ENCODE data around the gene KAT6B. TPM values are rescaled to one million over a fixed set of nuclear protein-coding genes. Genes with fewer than 3 reads are reported as not detected.
A peak's percentile ranks its signal among the peaks of the same experiment; 100 is the strongest.

KAT6B gene
- total and polyA plus RNA-seq, 7 experiments from 2014 or later, result 33.2 to 80.5 (median 63.6) TPM

DNA sequence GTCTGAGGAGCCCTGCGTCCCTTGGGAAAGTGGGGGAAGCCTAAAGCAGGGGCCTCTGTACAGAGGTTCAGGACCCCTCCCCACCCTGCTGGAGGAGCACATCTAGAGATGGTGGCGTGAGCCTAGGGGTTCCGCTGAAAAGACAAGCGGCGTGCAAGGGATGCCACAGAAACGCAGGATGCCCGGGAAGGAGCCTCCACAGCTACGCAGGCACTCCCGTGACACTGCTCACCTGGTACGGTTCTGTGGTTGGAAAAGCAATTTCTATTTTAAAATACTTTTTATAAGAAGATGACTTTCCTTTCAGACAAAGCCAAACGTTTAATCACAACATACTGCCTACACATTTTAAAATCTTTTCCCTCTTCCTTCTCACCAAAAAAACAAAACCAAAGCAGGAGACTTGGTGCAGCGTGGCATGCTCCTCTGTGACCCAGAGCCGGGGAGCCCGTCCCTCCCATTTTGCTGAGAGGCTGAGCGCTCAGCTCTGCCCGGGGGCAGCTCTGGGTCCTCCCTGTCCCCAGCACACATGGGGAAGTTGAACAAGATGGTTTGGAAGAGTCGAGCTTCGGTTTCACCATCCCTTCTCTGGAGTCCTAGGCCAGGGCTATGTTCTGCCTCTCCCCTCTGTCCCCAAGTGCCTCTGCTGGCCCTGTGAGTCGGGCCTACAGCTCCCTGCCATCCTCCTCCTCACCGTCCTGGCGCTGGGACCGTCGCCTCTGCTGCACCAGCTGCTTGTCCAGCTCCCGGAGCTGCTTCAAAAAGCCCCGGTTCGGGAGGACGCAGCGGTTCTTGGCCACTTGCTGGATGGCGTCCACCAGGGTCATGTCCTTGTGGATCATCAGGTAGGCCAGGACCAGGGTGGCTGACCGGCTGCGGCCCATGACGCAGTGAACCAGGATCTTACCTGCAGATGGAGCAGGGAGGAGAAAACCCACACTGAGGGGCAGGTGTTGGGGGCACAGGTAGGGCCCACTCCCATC, 211.1 kb downstream of the KAT6B start:
- no peak for DNase-seq
- no peaks in the 10 kb centered on the region for H3K9me3 ChIP-seq (ENCODE audit: control insufficient read depth in 2 of 3, low read length in 3 of 3)
- no peaks in the 10 kb centered on the region for H3K27me3 ChIP-seq (ENCODE audit: control insufficient read depth in 2 of 2, insufficient read depth in 2 of 2, low read length in 2 of 2)
- H3K36me3 ChIP-seq (ENCODE audit: control insufficient read depth in 2 of 3, insufficient read depth in 3 of 3, low read length in 3 of 3), result no peaks in the 10 kb centered on the region
- ATAC-seq, result no peak
- no peaks in the 10 kb centered on the region for H3K4me1 ChIP-seq (ENCODE audit: control insufficient read depth in 2 of 2, insufficient read depth in 2 of 2, low read length in 2 of 2)
- intact Hi-C loops (cut with micrococcal nuclease), result no loop called here
- Mint-ChIP-seq H3K4me1 (peaks cover 0 to 31% (median 5%) of the 10 kb centered on the region in 7 donors), H3K36me3 (no peaks in the 10 kb centered on the region), H3K4me3 (no peak overlapping the region), H3K27ac (no peak overlapping the region), H3K27me3 (no peaks in the 10 kb centered on the region), H3K9me3 (peaks cover 0 to 1% (median 0%) of the 10 kb centered on the region in 11 donors)
- CTCF ChIA-PET, result no interaction called here
- POLR2A ChIA-PET, result no interaction called here
- H3K4me3 ChIP-seq (ENCODE audit: low read length), result no peak overlapping the region
- H3K27ac ChIP-seq (ENCODE audit: low read depth, low read length), result no peak overlapping the region

DNA sequence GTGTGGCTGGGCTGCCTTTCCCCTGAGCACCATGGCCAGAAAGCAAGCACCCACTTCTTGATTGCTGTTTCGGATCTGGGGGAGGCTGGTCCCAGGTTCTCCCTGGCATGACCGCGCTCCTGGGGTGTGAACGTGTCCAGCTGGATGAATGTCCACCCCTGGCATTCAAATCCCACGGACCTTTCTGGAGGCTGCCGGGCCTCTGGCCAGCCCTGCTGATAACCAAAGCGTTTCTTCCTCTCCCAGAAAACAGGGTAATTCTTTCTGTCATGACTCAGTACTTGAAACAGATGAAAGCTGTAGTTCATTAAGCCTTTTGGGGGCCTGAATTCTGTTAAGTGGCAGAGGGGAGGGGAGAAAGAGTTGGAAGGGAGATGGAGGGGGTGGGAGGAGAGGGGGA, 211.9 kb downstream of the KAT6B start:
- POLR2A ChIA-PET, result no interaction called here
- Mint-ChIP-seq H3K9me3 (peaks cover 0 to 1% (median 0%) of the 10 kb centered on the region in 11 donors), H3K27ac (no peak overlapping the region), H3K27me3 (no peaks in the 10 kb centered on the region), H3K4me3 (no peak overlapping the region), H3K36me3 (no peaks in the 10 kb centered on the region), H3K4me1 (peaks cover 0 to 36% (median 5%) of the 10 kb centered on the region in 7 donors)
- Histone ChIP-seq H3K27ac (ENCODE audit: low read depth, low read length) (no peak overlapping the region), H3K36me3 (ENCODE audit: control insufficient read depth in 2 of 3, insufficient read depth in 3 of 3, low read length in 3 of 3) (no peaks in the 10 kb centered on the region), H3K4me3 (ENCODE audit: low read length) (no peak overlapping the region), H3K9me3 (ENCODE audit: control insufficient read depth in 2 of 3, low read length in 3 of 3) (no peaks in the 10 kb centered on the region), H3K4me1 (ENCODE audit: control insufficient read depth in 2 of 2, insufficient read depth in 2 of 2, low read length in 2 of 2) (no peaks in the 10 kb centered on the region), H3K27me3 (ENCODE audit: control insufficient read depth in 2 of 2, insufficient read depth in 2 of 2, low read length in 2 of 2) (no peaks in the 10 kb centered on the region)
- no peak for ATAC-seq
- no peak for DNase-seq
- CTCF ChIA-PET, result no interaction called here
- intact Hi-C loops (cut with micrococcal nuclease), result no loop called here

GRCh38 chr10:75040576-75040975, 214.2 kb downstream of the KAT6B start:
- Mint-ChIP-seq H3K4me1 (peaks cover 5 to 36% (median 7%) of the 10 kb centered on the region in 7 donors), H3K27me3 (peaks cover 0 to 18% (median 8%) of the 10 kb centered on the region in 5 donors), H3K36me3 (no peaks in the 10 kb centered on the region), H3K27ac (no peak overlapping the region), H3K4me3 (no peak overlapping the region), H3K9me3 (peaks cover 0 to 2% (median 0%) of the 10 kb centered on the region in 11 donors)
- Histone ChIP-seq H3K4me3 (ENCODE audit: low read length) (no peak overlapping the region), H3K36me3 (ENCODE audit: control insufficient read depth in 2 of 3, insufficient read depth in 3 of 3, low read length in 3 of 3) (no peaks in the 10 kb centered on the region), H3K27me3 (ENCODE audit: control insufficient read depth in 2 of 2, insufficient read depth in 2 of 2, low read length in 2 of 2) (no peaks in the 10 kb centered on the region), H3K27ac (ENCODE audit: low read depth, low read length) (no peak overlapping the region), H3K9me3 (ENCODE audit: control insufficient read depth in 2 of 3, low read length in 3 of 3) (no peaks in the 10 kb centered on the region), H3K4me1 (ENCODE audit: control insufficient read depth in 2 of 2, insufficient read depth in 2 of 2, low read length in 2 of 2) (no peaks in the 10 kb centered on the region)
- ChIA-PET CTCF (no interaction called here), POLR2A (no interaction called here)
- intact Hi-C loops (cut with micrococcal nuclease), result loop anchor here in 1 of 2 donors (5.0 kb wide), 1 partner anchor 72 kb away; the partner anchor contains the start of gene SAMD8
- ATAC-seq (no peak), DNase-seq (no peak)

- intact Hi-C loops (cut with micrococcal nuclease), result loop anchor here in 1 of 2 donors (2.0 to 5.0 kb wide), 3 partner anchors 70 to 216 kb away; partner anchors contain the start of genes COMTD1, KAT6B and SAMD8
- no peaks in the 10 kb centered on the region for H3K27me3 ChIP-seq (ENCODE audit: control insufficient read depth in 2 of 2, insufficient read depth in 2 of 2, low read length in 2 of 2)
- no peaks in the 10 kb centered on the region for H3K9me3 ChIP-seq (ENCODE audit: control insufficient read depth in 2 of 3, low read length in 3 of 3)
- ChIA-PET POLR2A (no interaction called here), CTCF (no interaction called here)
- Mint-ChIP-seq H3K27me3 (peaks cover 0 to 18% (median 8%) of the 10 kb centered on the region in 5 donors), H3K9me3 (peaks cover 0 to 2% (median 0%) of the 10 kb centered on the region in 11 donors), H3K36me3 (no peaks in the 10 kb centered on the region), H3K4me1 (peaks cover 3 to 38% (median 7%) of the 10 kb centered on the region in 7 donors), H3K27ac (peak overlapping the region in 1 of 9 donors; percentile 69), H3K4me3 (no peak overlapping the region)
- no peak overlapping the region for H3K27ac ChIP-seq (ENCODE audit: low read depth, low read length)
- no peaks in the 10 kb centered on the region for H3K36me3 ChIP-seq (ENCODE audit: control insufficient read depth in 2 of 3, insufficient read depth in 3 of 3, low read length in 3 of 3)
- H3K4me3 ChIP-seq (ENCODE audit: low read length), result no peak overlapping the region
- no peaks in the 10 kb centered on the region for H3K4me1 ChIP-seq (ENCODE audit: control insufficient read depth in 2 of 2, insufficient read depth in 2 of 2, low read length in 2 of 2)
- no peak for ATAC-seq
- no peak for DNase-seq
These were observed 216.0 kb downstream of the KAT6B start for GRCh38 chr10:75042292-75042974.

DNA sequence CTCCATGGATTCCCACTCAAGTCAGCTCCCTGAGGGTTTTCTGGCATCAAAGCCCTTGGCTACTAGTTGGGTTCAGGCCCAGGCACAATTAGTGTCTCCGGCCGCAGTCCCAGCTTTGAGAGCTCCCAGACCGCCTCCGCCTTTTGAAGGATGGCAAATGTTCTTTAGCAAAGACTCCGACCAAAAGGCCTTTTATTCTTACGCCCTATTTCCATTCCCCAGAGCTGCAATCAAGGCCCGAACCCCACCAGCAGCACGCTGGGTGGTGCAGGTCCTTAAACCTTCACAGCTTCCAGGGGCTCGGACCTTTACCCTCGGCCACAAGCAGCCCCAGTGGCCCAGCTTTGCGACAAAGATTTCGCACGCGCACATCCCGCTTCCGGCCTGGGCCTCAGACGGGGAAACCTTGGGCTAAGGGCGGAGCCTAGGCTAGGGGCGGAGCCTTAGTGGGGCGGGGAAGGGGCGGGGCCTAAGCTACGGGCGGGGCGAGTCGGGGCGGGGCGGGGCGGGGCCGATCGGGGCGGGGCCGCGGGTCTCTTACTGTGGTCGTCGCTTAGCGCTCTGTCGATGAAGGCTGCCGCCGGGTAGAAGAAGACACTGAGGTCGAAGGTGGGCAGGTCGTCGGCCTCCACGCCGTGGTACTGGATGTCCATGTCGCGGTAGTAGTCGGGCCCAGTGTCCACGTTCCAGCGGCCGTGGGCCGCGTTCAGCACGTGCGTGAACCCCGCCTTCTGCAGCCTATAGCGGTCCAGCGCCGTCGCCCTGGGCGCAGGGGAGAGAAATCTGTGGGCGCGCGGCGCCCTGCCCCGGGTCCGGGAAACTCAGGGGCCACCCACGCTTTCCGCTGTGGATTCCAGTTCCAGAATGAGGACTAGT, 217.1 kb downstream of the KAT6B start:
- Histone ChIP-seq H3K27ac (ENCODE audit: low read depth, low read length) (no peak overlapping the region), H3K4me3 (ENCODE audit: low read length) (peak overlapping the region; percentile 30), H3K36me3 (ENCODE audit: control insufficient read depth in 2 of 3, insufficient read depth in 3 of 3, low read length in 3 of 3) (no peaks in the 10 kb centered on the region), H3K27me3 (ENCODE audit: control insufficient read depth in 2 of 2, insufficient read depth in 2 of 2, low read length in 2 of 2) (no peaks in the 10 kb centered on the region), H3K9me3 (ENCODE audit: control insufficient read depth in 2 of 3, low read length in 3 of 3) (no peaks in the 10 kb centered on the region), H3K4me1 (ENCODE audit: control insufficient read depth in 2 of 2, insufficient read depth in 2 of 2, low read length in 2 of 2) (no peaks in the 10 kb centered on the region)
- H3K27ac Mint-ChIP-seq, result peak overlapping the region in 2 of 9 donors; percentile 22 to 77
- intact Hi-C loops (cut with micrococcal nuclease), result loop anchor here in 1 of 2 donors (1.0 to 5.0 kb wide), 4 partner anchors 69 to 217 kb away; partner anchors contain the start of genes COMTD1, KAT6B, SAMD8 and VDAC2
- CTCF ChIA-PET, result no interaction called here
- DNase-seq (peak in 5 of 9 donors; percentile 8 to 57 (median 25)), ATAC-seq (peak; percentile 76)
- H3K4me3 Mint-ChIP-seq, result peak overlapping the region in 9 of 10 donors; percentile 14 to 75 (median 56)
- H3K27me3 Mint-ChIP-seq, result peaks cover 0 to 18% (median 8%) of the 10 kb centered on the region in 5 donors
- POLR2A ChIA-PET, result interaction anchor here (1.1 to 1.7 kb wide), 2 partner anchors 10 to 191 kb away, joined by 3 read pairs; no protein-coding TSS in a partner anchor
- H3K9me3 Mint-ChIP-seq, result peaks cover 0 to 2% (median 0%) of the 10 kb centered on the region in 11 donors
- peaks cover 3 to 38% (median 7%) of the 10 kb centered on the region in 7 donors for H3K4me1 Mint-ChIP-seq
- no peaks in the 10 kb centered on the region for H3K36me3 Mint-ChIP-seq

GRCh38 chr10:75048669-75049098, 222.3 kb downstream of the KAT6B start:
- POLR2A ChIA-PET, result no interaction called here
- CTCF ChIA-PET, result no interaction called here
- no peaks in the 10 kb centered on the region for H3K27me3 ChIP-seq (ENCODE audit: control insufficient read depth in 2 of 2, insufficient read depth in 2 of 2, low read length in 2 of 2)
- Mint-ChIP-seq H3K36me3 (no peaks in the 10 kb centered on the region), H3K27ac (peak overlapping the region in 1 of 9 donors; percentile 29), H3K4me3 (no peak overlapping the region), H3K9me3 (peaks cover 0 to 2% (median 0%) of the 10 kb centered on the region in 11 donors), H3K4me1 (peaks cover 3 to 28% (median 7%) of the 10 kb centered on the region in 7 donors), H3K27me3 (peaks cover 0 to 18% (median 8%) of the 10 kb centered on the region in 5 donors)
- intact Hi-C loops (cut with micrococcal nuclease), result no loop called here
- no peaks in the 10 kb centered on the region for H3K4me1 ChIP-seq (ENCODE audit: control insufficient read depth in 2 of 2, insufficient read depth in 2 of 2, low read length in 2 of 2)
- no peak overlapping the region for H3K27ac ChIP-seq (ENCODE audit: low read depth, low read length)
- DNase-seq, result peak in 1 of 9 donors; percentile 17
- no peaks in the 10 kb centered on the region for H3K9me3 ChIP-seq (ENCODE audit: control insufficient read depth in 2 of 3, low read length in 3 of 3)
- H3K4me3 ChIP-seq (ENCODE audit: low read length), result no peak overlapping the region
- no peaks in the 10 kb centered on the region for H3K36me3 ChIP-seq (ENCODE audit: control insufficient read depth in 2 of 3, insufficient read depth in 3 of 3, low read length in 3 of 3)
- no peak for ATAC-seq
